GM12891 (cell line): Measurements from ENCODE around the gene KCNK16.

Source experiments
- POLR2A ChIP-seq: IDR thresholded peaks from 2 replicates; pipeline ENCODE4 v1.6.1; 2011; ENCODE audit warnings: low read depth, low read length, control low read depth
- POLR2AphosphoS5 ChIP-seq: IDR thresholded peaks from 2 replicates; pipeline ENCODE4 v1.6.1; 2011; ENCODE audit warnings: low read depth, low read length, control low read depth
- TAF1 ChIP-seq: IDR thresholded peaks from 2 replicates; pipeline ENCODE4 v1.6.1; 2011; ENCODE audit warnings: low read depth, low read length, control low read depth

DNA sequence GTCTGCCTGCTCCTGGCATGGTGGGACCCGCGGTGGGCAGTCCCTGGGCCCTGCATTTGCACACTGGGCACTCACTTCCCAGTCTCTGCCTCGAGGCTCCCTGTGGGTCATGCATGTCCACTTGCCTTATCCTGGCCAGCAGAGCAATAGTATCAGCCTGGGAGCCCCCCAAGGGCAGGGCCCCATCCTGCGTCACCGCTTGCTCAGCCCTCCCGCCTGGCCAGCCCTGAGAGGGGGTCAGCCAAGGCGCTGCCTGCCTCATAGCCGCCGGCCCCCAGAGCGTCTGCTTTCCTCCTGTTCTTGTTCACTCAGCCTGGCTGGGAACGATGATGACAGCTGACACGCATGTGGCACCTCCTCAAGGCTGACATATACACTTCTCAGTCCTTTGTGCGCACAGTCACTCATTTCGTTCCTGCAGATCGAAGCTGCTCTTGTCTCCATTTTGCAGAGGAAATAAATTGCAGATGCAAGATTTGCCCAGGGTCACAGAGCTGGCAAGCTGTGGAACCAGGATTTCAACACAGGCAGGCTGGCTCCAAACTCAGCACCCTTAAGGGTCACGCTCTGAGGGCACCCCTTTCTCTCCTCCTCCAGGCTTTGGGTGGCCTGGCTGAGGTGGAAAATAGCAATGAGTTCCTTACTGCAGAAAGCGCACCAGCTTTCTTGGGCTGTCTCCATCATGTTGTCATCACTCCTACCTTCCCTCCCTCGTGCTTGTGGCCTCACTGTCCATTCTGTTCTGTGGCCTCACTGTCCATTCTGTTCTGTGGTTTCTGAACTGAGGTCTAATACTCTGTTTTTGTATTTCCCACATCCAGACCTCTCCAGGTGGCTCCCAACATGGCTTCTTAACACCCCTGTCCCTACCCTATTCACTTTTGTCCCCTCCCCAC is 25.5 kb downstream of the KCNK16 start:
- TF ChIP-seq POLR2AphosphoS5 (no peak), POLR2A (no peak), TAF1 (no peak)
